SU-DHL-6 (cell line): Measurements from ENCODE around the gene BICC1.

ENCODE experiments used
- EZH2phosphoT487 ChIP-seq: fragments of 200-600 bp; sonication (generic), shearing (Covaris generic); conservative IDR thresholded peaks from 2 replicates; pipeline ENCODE4 v1.6.1; 2018; ENCODE audit warnings: mild to moderate bottlenecking, antibody characterized with exemption, low read length, moderate library complexity, mixed read lengths
- TF ChIP-seq, protein P1 (sequence below): fragments of 200-600 bp; sonication (generic); IDR thresholded peaks from one replicate; pipeline ENCODE4 v1.5.1; 2017; ENCODE audit warnings: antibody characterized with exemption, mild to moderate bottlenecking, low read length, moderate library complexity; ENCODE audit not compliant: insufficient read depth, poor library complexity, severe bottlenecking

DNA sequence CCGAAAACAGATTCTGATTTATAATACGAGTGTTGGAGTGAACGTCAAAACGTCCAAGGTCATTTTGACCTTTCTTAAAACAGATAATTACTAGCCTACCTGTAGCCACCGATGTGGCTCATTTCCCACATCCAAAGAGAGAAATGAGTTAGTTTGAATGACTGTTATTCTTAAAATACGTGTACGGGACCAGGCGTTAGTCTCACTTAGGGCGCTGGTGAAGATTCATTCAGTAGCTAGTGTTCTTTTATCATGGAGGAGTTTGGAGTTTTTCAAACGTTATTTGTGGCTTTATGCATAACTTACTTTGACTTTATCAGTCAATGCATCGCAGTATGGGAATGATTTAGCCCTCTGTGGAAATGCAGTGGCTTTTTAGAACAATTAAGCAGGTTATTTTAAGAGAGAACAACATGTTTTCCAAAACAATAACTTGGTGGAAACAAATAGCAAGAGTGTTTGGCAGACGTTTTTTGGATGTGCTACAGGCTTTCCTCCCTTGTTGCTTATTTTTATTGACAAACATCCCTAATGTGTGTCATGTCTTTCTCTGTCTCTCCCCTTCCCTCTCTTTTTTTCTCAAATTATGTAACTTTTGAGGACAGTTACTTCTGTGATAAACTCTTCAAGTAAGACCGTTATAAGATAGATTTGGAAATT, 1.6 kb downstream of the BICC1 start:
- TF ChIP-seq, protein P1, sequence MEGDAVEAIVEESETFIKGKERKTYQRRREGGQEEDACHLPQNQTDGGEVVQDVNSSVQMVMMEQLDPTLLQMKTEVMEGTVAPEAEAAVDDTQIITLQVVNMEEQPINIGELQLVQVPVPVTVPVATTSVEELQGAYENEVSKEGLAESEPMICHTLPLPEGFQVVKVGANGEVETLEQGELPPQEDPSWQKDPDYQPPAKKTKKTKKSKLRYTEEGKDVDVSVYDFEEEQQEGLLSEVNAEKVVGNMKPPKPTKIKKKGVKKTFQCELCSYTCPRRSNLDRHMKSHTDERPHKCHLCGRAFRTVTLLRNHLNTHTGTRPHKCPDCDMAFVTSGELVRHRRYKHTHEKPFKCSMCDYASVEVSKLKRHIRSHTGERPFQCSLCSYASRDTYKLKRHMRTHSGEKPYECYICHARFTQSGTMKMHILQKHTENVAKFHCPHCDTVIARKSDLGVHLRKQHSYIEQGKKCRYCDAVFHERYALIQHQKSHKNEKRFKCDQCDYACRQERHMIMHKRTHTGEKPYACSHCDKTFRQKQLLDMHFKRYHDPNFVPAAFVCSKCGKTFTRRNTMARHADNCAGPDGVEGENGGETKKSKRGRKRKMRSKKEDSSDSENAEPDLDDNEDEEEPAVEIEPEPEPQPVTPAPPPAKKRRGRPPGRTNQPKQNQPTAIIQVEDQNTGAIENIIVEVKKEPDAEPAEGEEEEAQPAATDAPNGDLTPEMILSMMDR: no peak
- no peak for TF ChIP-seq EZH2phosphoT487
